ENCODE measurements around the gene GNB1L.
A peak's percentile ranks its signal among the peaks of the same experiment; 100 is the strongest.

GNB1L gene

GRCh38 chr22:19876314-19876940 is 21.8 kb upstream of the GNB1L start:
- DNase-seq = no peak

- DNase-seq = no peak
Observed at GRCh38 chr22:19875531-19876313, 21.0 kb upstream of the GNB1L start.

GRCh38 chr22:19875061-19875530 is 20.4 kb upstream of the GNB1L start:
- no peak for DNase-seq

GRCh38 chr22:19874307-19875060 is 19.8 kb upstream of the GNB1L start:
- DNase-seq = no peak

GRCh38 chr22:19873960-19874306 is 19.3 kb upstream of the GNB1L start:
- no peak for DNase-seq

GRCh38 chr22:19873138-19873959 is 18.7 kb upstream of the GNB1L start:
- DNase-seq = no peak

GRCh38 chr22:19872779-19873137 is 18.1 kb upstream of the GNB1L start:
- DNase-seq = no peak

- DNase-seq = no peak
Observed at GRCh38 chr22:19871845-19872778, 17.4 kb upstream of the GNB1L start.

- DNase-seq = no peak
Observed at GRCh38 chr22:19871023-19871844, 16.6 kb upstream of the GNB1L start.

GRCh38 chr22:19870153-19871022 is 15.7 kb upstream of the GNB1L start:
- DNase-seq = no peak

GRCh38 chr22:19869497-19870152 is 15.0 kb upstream of the GNB1L start:
- no peak for DNase-seq

- peak in 4 of 14 donors; percentile 9 to 35 (median 24) for DNase-seq
Observed at GRCh38 chr22:19868773-19869471, 14.2 kb upstream of the GNB1L start.

GRCh38 chr22:19868333-19868732 is 13.7 kb upstream of the GNB1L start:
- no peak for DNase-seq

- no peak for DNase-seq
Observed at GRCh38 chr22:19867617-19868016, 12.9 kb upstream of the GNB1L start.

GRCh38 chr22:19866665-19867009 is 12.0 kb upstream of the GNB1L start:
- no peak for DNase-seq

- DNase-seq = no peak
Observed at GRCh38 chr22:19865141-19865829, 10.6 kb upstream of the GNB1L start.

- DNase-seq = no peak
Observed at GRCh38 chr22:19864538-19865106, 9.9 kb upstream of the GNB1L start.
